Hypothalamus (tissue), 51 donors: ENCODE data around the gene APOL6.

Experiments
- DNase-seq, 51 donors: peaks; one replicate each; lab custom pipeline; 2025; lab: John Stamatoyannopoulos, UW

The APOL6 gene

DNA sequence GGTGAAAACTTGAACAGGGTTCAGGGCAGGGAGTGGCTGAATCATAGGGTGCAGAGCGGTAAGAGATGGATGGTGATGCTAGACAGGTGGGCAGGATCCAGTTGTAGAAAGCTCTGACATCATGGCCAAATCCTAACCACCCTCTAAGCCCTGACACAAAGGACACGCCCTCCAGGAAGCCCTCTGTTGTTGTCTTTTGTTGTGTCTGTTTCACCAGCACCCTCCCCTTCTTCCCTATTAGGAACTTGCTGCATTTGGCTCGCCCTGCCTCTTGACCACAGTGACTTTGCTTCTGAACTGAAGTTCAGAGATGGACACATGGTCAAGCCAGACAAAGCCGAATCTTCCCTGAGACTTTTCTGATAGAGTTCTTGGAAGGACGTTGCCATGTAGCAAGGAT lies 14.2 kb upstream of the APOL6 start:
- DNase-seq = no peak

- no peak for DNase-seq
Measured at GRCh38 chr22:35634943-35635540, 13.2 kb upstream of the APOL6 start.

- no peak for DNase-seq
Measured at GRCh38 chr22:35637254-35637653, 11.0 kb upstream of the APOL6 start.

GRCh38 chr22:35638001-35638400 lies 10.2 kb upstream of the APOL6 start:
- no peak for DNase-seq

GRCh38 chr22:35638410-35638809 lies 9.8 kb upstream of the APOL6 start:
- peak in 29 of 51 donors; percentile 8 to 67 (median 38) for DNase-seq

DNA sequence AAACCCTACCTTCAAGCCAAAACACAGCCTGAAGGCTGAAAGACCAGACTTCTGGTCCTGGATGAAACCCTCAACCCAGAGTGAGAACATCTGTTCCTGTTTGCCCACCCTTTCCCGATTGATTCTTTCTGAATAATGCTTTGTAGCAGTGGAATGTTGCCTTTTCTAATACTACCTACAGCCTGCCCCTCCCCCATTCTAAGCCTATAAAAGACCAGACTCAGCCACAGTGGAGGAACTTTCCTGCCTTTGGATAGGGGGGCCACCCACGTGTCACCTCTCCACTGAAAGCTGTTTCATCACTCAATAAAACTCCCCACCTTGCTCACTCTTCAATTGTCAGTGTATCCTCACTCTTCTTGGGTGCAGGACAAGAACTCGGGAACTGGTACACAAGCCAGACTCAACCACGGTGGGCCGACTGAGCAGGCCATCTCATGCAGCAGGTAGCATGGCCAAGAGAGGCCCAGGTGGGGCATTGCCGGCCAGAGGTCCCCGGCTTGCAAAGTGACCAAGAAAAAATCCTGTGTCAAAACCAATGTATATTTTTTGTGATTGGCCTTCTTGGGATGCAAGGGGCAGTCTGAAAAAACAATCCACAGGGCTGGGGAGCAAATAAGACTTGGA lies 6.6 kb upstream of the APOL6 start:
- DNase-seq = no peak

DNA sequence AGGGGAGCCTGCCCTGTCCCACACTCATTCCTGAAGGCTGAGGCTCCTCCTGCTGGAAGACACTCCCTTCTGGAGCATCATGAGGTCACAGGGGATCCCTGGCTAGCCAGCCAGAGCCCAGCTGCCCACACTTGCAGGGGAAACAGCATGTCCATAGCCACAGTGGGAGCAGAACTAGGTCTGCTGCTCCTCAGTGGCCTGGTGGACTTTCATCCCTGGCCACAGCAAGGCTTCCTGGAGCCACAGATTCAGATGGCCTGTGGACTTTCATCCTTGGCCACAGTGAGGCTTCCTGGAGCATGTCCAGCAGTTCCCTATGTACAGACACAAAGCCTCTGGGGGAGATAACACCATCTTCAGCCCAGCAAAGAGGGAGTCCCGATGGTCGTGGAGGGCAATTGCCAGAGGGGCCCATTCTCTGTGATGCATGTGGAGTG lies 5.9 kb upstream of the APOL6 start:
- no peak for DNase-seq

DNA sequence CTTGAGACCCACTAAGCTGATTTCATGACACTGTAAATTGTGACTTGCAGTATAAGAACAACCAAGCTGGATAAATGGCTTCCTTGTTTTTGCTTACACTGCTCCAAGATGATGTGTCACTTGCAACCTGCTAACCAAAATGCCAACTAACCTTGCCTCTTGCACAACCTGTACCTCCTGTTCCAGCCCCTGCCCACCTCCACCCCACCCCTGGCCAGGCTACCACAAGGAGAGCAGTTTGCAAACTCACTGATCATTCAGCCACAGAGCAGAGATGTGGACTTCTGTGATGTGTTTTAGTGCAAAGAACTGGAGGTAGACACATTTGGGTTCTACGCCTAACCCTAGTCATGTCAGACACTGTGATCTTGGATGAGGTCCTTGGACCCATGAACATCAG lies 4.3 kb upstream of the APOL6 start:
- no peak for DNase-seq

DNA sequence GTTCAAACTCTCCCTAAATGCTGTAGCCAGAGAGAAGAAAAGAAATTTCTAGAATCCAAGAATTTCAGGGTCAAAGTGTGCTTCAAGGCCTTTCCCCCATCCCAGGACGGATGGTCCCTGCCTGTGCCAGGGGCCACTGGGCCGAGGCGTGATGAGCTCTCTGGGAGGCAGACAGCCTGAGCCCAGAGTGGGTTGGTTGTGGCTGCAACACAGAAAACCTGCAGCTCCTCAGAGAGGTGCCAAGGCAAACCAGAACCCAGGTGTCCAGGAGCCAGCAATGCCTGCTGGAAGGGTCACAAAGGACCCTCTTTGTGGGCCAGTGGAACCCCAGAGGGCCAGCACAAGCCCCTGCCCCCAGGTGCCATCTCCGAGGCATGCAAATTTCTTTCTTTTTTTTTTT lies 2.6 kb upstream of the APOL6 start:
- DNase-seq = no peak

DNA sequence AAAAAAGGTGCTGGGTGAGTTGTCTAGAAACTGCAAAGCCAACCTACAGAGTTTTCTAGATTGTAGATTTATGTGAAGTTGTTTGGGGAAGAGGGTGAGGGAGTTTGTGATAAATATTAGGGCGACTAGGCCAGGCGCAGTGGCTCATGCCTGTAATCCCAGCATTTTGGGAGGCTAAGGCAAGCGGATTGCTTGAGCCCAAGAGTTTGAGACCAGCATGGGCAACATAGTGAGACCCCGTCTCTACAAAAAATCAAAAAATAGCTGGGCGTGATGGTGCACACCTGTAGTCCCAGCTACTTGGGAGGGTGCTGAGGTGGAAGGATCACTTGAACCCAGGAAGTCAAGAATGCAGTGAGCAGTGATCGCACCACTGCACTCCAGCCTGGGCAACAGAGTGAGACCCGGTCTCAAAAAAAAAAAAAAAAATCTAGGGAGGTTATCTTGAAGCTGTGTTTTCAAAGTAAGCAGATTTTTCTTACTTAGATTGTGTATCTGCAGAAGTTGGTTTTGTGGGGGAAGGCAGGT lies 844 bp downstream of the APOL6 start:
- DNase-seq = peak in 1 of 51 donors; percentile 8

DNA sequence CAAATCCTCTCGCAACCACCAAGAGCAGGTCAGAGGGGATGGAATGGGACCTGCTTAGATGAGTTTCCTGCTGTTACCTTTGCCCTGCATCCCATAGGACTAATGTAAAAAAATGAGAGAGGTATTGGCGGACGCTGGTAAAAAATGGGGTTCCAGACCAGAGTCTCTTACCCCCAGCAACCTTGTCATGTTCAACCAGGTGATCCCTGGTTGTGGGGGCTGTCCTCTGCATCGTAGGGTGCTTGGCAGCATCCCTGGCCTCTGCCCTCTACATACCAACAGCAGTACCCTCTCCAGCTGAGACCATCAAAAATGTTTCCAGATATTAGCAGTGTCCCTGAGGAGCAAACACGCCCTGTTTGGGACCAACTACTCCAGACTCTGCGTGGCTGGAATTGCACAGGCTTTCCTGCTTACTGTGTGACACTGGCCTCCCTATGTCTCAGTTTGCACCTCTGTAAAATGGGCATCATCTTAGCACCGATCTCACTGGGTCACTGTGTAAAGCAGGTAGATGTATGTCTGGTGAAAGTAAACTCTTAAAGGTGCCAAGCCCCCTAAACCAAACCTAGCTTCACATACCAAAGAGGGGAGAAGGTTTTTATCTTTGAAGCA lies 1.5 kb downstream of the APOL6 start:
- no peak for DNase-seq

- DNase-seq = no peak
Measured at GRCh38 chr22:35651085-35651484, 2.8 kb downstream of the APOL6 start.

DNA sequence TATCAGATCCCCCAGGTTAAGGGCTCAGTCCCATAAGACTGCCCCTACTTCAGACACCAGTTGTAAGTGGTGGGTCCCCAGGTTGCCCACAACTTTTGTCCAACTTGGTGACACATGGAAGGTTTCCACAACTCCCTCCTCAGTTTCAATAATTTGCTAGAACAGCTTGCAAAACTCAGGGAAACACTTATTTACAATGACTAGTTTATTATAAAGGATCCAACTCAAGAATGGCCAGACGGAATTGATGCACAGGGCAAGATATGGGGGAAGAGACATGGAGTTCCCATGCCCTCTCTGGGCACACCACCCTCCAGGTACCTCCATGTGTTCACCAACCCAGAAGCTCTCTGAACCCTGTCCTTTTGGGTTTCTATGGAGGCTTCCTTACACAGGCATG lies 5.6 kb downstream of the APOL6 start:
- no peak for DNase-seq

- no peak for DNase-seq
Measured at GRCh38 chr22:35656284-35656752, 8.1 kb downstream of the APOL6 start.

DNA sequence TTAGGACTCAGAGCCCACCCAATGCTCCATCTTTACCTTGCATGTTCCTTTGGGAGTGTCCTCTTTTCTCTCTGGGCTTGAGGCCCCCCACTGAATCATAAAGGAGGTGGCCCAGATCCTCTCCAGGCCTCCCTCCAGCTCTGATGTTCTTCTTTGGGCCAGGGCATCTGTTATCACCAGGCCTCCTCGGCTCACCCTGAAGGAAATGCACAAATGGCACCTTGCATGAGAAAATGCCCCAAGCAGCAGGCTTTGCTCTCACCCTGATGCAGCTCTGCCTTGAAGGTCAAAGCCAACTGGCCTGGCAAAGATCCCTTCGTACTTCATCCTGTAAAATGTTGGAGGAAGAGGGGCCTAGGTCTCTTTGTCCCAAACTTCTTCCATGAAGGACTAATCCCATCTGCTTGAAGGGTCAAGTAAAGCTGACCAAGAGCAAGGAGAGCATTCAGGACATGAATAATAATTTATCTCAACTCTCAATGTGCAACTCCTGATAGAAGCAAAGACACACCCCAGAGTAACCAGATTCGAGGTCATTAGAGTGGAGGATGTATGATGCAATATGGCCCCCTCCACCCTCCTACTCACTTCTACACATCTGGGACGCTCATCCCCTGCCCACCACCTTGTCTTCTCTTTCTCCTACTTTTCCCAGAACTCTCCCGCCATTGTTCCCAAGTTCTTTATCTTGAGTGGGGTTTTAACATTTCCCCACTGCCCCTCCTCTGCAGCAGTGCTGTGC lies 9.5 kb downstream of the APOL6 start:
- no peak for DNase-seq

- no peak for DNase-seq
Measured at GRCh38 chr22:35660291-35661127, 12.3 kb downstream of the APOL6 start.

DNA sequence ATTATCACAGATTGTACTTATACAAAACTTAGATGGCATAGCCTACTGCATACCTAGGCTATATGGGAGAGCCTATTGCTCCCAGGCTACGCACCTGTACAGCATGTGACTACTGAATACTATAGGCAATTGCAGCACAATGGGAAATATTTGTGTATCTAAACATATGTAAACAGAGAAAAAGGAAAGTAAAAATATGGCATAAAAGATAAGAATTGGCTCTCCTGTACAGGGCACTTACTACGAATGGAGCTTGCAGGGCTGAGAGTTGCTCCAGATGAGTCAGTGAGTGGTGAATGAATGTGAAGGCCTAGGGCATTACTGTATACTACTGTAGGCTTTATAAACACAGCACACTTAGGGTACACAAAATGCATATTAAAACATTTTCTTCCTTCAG lies 13.2 kb downstream of the APOL6 start:
- DNase-seq = no peak

GRCh38 chr22:35662914-35663313 lies 14.7 kb downstream of the APOL6 start:
- DNase-seq = no peak

DNA sequence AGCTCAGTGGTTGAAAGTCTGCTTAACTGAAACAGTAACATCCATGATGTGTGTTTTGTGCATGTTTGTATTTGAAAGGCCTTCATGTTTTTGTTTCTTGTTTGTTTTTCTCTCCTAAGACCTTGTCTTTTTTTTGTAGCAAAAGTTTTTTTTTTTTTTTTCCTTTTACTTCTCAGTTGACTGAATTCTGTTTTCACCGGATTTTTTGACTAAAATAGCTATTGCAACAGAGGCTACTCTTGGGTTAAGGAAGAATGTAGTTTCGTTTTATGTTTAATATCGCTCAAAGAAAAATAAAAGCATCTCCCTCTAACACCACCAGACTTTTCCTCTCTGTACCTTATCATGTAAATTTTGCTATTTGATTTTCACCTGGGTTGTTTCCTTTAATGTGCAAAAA lies 15.1 kb downstream of the APOL6 start:
- DNase-seq = no peak

- DNase-seq = no peak
Measured at GRCh38 chr22:35664955-35665587, 16.8 kb downstream of the APOL6 start.
